CD4-positive, alpha-beta T cell (primary cell): Measurements from ENCODE around the gene RAPH1. TPM values are rescaled to one million over a fixed set of nuclear protein-coding genes. Genes with fewer than 3 reads are reported as not detected.

Experiments
- ATAC-seq: fragments of 200-7000 bp; cut with Tn5 transposase; one replicate; pipeline ENCODE4 v1.10.0; 2022; ENCODE audit warnings: mild to moderate bottlenecking; ENCODE audit not compliant: poor library complexity
- CTCF ChIA-PET: fragments of 350-600 bp; sonication (Branson Sonifier 250); formaldehyde crosslinking; loops from one replicate; lab custom pipeline; 2021; ENCODE audit warnings: antibody characterized with exemption, inconsistent platforms; lab: Charles Lee
- POLR2A ChIA-PET: fragments of 350-600 bp; sonication (Branson Sonifier 250); formaldehyde crosslinking; loops from one replicate; lab custom pipeline; 2021; ENCODE audit warnings: antibody characterized with exemption, inconsistent platforms; lab: Charles Lee
- DNase-seq, 14 experiments: peaks; one replicate each; pipeline ENCODE4 v3.0.0-alpha.2; 2013 to 2020; ENCODE audit warnings: mixed read lengths in 2 of 14
- H3K27ac ChIP-seq, 2 donors: one replicate each; pipeline versions ENCODE4 v1.5.1 to v1.7.0; 2013; ENCODE audit warnings: low read length in 2 of 2, low read depth in 1 of 2, mild to moderate bottlenecking in 1 of 2
- H3K27me3 ChIP-seq, 2 experiments: 1 replicate in 1 of 2; 2 replicates in 1 of 2; pipeline versions ENCODE4 v1.6.1 to v1.7.0; 2013; ENCODE audit warnings: low read length in 2 of 2, control low read depth in 1 of 2, mild to moderate bottlenecking in 1 of 2, moderate library complexity in 1 of 2; ENCODE audit not compliant: insufficient read depth in 2 of 2, control insufficient read depth in 1 of 2
- H3K36me3 ChIP-seq: one replicate; pipeline ENCODE4 v1.6.1; 2013; ENCODE audit warnings: low read length, control low read depth; ENCODE audit not compliant: insufficient read depth
- H3K4me1 ChIP-seq: one replicate; pipeline ENCODE4 v1.6.1; 2013; ENCODE audit warnings: low read length, control low read depth; ENCODE audit not compliant: insufficient read depth
- H3K4me3 ChIP-seq: one replicate; pipeline ENCODE4 v1.5.1; 2013; ENCODE audit warnings: mild to moderate bottlenecking, low read length, moderate library complexity
- H3K9me3 ChIP-seq, 2 experiments: 1 replicate in 1 of 2; 2 replicates in 1 of 2; pipeline versions ENCODE4 v1.6.1 to v1.7.0; 2013; ENCODE audit warnings: low read length in 2 of 2, mild to moderate bottlenecking in 2 of 2, control low read depth in 1 of 2, moderate library complexity in 1 of 2; ENCODE audit not compliant: control insufficient read depth in 1 of 2, insufficient read depth in 1 of 2
- H3K27ac Mint-ChIP-seq: one replicate; pipeline ENCODE4 v1.8.0; 2020; ENCODE audit warnings: mixed read lengths
- H3K27me3 Mint-ChIP-seq: one replicate; pipeline ENCODE4 v1.8.0; 2021; ENCODE audit warnings: mixed read lengths
- H3K36me3 Mint-ChIP-seq: one replicate; pipeline ENCODE4 v1.8.0; 2021; ENCODE audit warnings: low read depth, mixed read lengths
- H3K4me1 Mint-ChIP-seq: one replicate; pipeline ENCODE4 v1.8.0; 2021; ENCODE audit warnings: low read depth, mixed read lengths
- H3K4me3 Mint-ChIP-seq: one replicate; pipeline ENCODE4 v1.8.0; 2020; ENCODE audit warnings: mild to moderate bottlenecking, mixed read lengths
- H3K9me3 Mint-ChIP-seq: one replicate; pipeline ENCODE4 v1.8.0; 2020; ENCODE audit warnings: mixed read lengths
- CTCF ChIP-seq: fragments of 200-600 bp; IDR thresholded peaks from one replicate; pipeline ENCODE4 v1.8.0; 2022; ENCODE audit warnings: antibody characterized with exemption, mild to moderate bottlenecking
- intact Hi-C, 2 experiments: fragments of 100-400 bp; cut with DNase I in 1 of 2; cut with micrococcal nuclease in 1 of 2; formaldehyde crosslinking; loops; one replicate each; pipeline versions ENCODE4 v1.15.1 to v1.9.0; 2023 to 2025; cut with DNase I, micrococcal nuclease
- total RNA-seq, 174 experiments: library from RNA in 2 of 174; stranded (reverse) in 2 of 174; gene quantifications; one replicate each; pipeline ENCODE4 v1.2.3 and lab custom pipeline; 2021 to 2026

The RAPH1 gene
- total RNA-seq, 2 experiments from 2014 or later: 4.3 to 5.8 TPM

DNA sequence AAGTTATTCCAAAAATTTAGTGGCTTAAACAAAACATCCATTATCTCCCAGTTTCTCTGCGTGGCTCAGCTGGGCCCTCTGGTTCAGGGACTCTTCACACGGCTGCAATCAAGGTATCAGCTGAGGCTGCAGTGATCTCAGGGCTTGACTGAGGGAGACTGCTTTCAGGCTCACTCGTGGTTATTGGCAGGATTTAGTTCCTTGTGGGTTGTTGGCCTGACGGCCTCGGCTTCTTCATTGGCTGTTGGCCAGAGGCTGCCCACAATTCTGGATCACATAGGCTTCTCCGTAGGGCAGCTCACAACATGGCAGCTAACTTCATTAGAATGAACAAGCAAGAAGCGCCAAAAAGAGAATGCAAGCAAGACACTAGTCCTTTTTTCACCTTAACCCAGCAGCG lies 116.8 kb downstream of the RAPH1 start:
- Mint-ChIP-seq H3K27ac (no peak overlapping the region), H3K9me3 (peaks cover 6% of the 10 kb centered on the region), H3K4me3 (no peak overlapping the region), H3K27me3 (no peaks in the 10 kb centered on the region), H3K36me3 (peaks cover 78% of the 10 kb centered on the region), H3K4me1 (no peaks in the 10 kb centered on the region)
- Histone ChIP-seq H3K36me3 (peaks cover 34% of the 10 kb centered on the region), H3K27ac (no peak overlapping the region), H3K27me3 (no peaks in the 10 kb centered on the region), H3K9me3 (peaks cover 0 to 14% of the 10 kb centered on the region in 2 experiments), H3K4me1 (no peaks in the 10 kb centered on the region), H3K4me3 (no peak overlapping the region)
- TF ChIP-seq CTCF: no peak
- ATAC-seq: no peak
- intact Hi-C loops: no loop called here
- CTCF ChIA-PET: no interaction called here
- POLR2A ChIA-PET: no interaction called here
- DNase-seq: no peak

DNA sequence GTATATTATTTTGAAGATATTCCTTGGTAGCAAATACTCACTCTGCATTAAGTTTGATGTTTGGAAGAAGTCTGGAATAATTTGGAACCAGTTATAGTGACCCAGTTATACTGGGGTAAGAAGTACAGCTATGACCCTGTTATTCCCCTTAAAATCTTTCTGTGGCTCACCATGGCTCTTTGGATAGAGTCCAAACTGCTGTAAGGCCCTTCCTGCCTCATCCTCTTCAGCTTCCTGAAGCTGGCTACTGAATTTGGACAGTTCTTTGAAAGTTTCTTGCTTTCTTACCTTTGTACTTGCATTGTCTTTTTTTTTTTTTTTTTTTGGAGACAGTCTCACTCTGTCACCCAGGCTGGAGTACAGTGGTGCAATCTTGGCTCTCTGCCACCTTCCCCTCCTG lies 121.3 kb downstream of the RAPH1 start:
- H3K27me3 Mint-ChIP-seq: no peaks in the 10 kb centered on the region
- peaks cover 6% of the 10 kb centered on the region for H3K9me3 Mint-ChIP-seq
- no peak for ATAC-seq
- no peak overlapping the region for H3K4me3 Mint-ChIP-seq
- intact Hi-C loops: no loop called here
- peaks cover 80% of the 10 kb centered on the region for H3K36me3 Mint-ChIP-seq
- TF ChIP-seq CTCF: no peak
- ChIA-PET POLR2A (no interaction called here), CTCF (no interaction called here)
- Histone ChIP-seq H3K27me3 (no peaks in the 10 kb centered on the region), H3K27ac (no peak overlapping the region), H3K4me3 (no peak overlapping the region), H3K9me3 (peaks cover 0 to 5% of the 10 kb centered on the region in 2 experiments), H3K4me1 (no peaks in the 10 kb centered on the region), H3K36me3 (peaks cover 35% of the 10 kb centered on the region)
- H3K27ac Mint-ChIP-seq: no peak overlapping the region
- no peak for DNase-seq
- no peaks in the 10 kb centered on the region for H3K4me1 Mint-ChIP-seq

DNA sequence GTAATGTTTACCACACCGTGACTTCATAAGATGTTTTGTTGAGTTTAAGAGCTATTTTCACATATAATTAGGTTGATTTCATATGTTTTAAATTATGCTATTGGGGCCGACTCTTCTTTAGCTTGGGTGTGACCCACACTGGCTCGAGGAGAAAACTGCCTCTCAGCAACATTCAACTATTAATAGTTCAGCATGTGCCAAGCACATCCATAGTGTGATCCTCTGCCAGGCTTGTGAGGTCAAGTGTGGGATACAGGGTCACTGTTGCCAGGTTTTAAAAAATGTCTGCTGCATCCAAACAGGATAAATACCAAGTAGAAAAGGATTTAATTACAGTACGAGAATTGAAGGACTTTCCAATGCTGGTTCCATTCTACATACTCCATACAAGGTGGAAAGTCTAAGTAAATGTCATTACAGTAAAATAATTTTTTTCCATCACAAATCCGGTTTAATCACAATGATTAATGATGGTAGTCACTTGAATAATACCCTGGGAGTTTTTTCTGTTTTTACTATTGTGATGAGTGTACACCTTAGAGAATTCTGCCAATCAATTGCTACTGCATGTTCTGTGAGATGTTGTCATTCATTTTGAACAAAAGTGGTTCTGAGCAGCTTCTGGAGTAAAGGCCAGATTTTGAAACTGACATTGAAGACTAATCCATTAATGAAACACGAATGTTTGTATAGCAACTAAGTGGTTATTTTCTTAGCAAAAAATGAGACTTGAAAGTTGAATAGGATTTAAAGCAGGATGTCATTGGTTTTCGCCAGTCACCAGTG lies 122.4 kb downstream of the RAPH1 start:
- Mint-ChIP-seq H3K4me1 (no peaks in the 10 kb centered on the region), H3K4me3 (no peak overlapping the region), H3K27me3 (no peaks in the 10 kb centered on the region), H3K36me3 (peaks cover 72% of the 10 kb centered on the region), H3K27ac (no peak overlapping the region), H3K9me3 (no peaks in the 10 kb centered on the region)
- no peak overlapping the region for H3K27ac ChIP-seq
- H3K4me3 ChIP-seq: no peak overlapping the region
- ChIA-PET POLR2A (interaction anchor here (0.9 kb wide), 1 partner anchor 11 kb away, joined by 3 read pairs; no protein-coding TSS in a partner anchor), CTCF (no interaction called here)
- peaks cover 25% of the 10 kb centered on the region for H3K36me3 ChIP-seq
- ATAC-seq (no peak), DNase-seq (no peak)
- H3K4me1 ChIP-seq: no peaks in the 10 kb centered on the region
- no peak for TF ChIP-seq CTCF
- no peaks in the 10 kb centered on the region for H3K27me3 ChIP-seq
- intact Hi-C loops: no loop called here
- H3K9me3 ChIP-seq: no peaks in the 10 kb centered on the region
